NT2/D1 (cell line): ENCODE measurements around the gene CD274.
A peak's percentile ranks its signal among the peaks of the same experiment; 100 is the strongest.
"Not testable (repeated sequence)": the region's sequence is repeated elsewhere in the genome, so short reads cannot be mapped to it uniquely, and the experiment has no call there.

Source experiments
- DNase-seq: peaks from one replicate; pipeline ENCODE4 v3.0.0-alpha.2; 2011; ENCODE audit warnings: low read depth, low spot score
- H3K27me3 ChIP-seq: 2 replicates; pipeline ENCODE4 v1.6.0; 2011; ENCODE audit warnings: mild to moderate bottlenecking; ENCODE audit not compliant: insufficient read length, insufficient read depth
- H3K36me3 ChIP-seq: 2 replicates; pipeline ENCODE4 v1.6.1; 2011; ENCODE audit warnings: mild to moderate bottlenecking, low read length, mixed read lengths; ENCODE audit not compliant: insufficient read depth, insufficient read length
- H3K4me1 ChIP-seq: 2 replicates; pipeline ENCODE4 v1.5.1; 2011; ENCODE audit not compliant: insufficient read depth, insufficient read length
- H3K4me3 ChIP-seq: 2 replicates; pipeline ENCODE4 v1.5.1; 2011; ENCODE audit warnings: low read depth; ENCODE audit not compliant: insufficient read length
- H3K9ac ChIP-seq: 2 replicates; pipeline ENCODE4 v1.6.0; 2011; ENCODE audit warnings: low read depth; ENCODE audit not compliant: insufficient read length
- H3K9me3 ChIP-seq: 2 replicates; pipeline ENCODE4 v1.5.1; 2011; ENCODE audit warnings: mild to moderate bottlenecking, low read length; ENCODE audit not compliant: insufficient read depth
- SUZ12 ChIP-seq: IDR thresholded peaks from 2 replicates; pipeline ENCODE4 v1.6.1; 2011; ENCODE audit not compliant: insufficient read length, insufficient read depth; ENCODE audit errors: extremely low read depth
- YY1 ChIP-seq: IDR thresholded peaks from 2 replicates; pipeline ENCODE4 v1.6.1; 2011; ENCODE audit not compliant: insufficient read length, insufficient read depth
- ZNF274 ChIP-seq: IDR thresholded peaks from 2 replicates; pipeline ENCODE4 v1.6.1; 2011; ENCODE audit warnings: mild to moderate bottlenecking, low read depth, low read length

The CD274 gene

DNA sequence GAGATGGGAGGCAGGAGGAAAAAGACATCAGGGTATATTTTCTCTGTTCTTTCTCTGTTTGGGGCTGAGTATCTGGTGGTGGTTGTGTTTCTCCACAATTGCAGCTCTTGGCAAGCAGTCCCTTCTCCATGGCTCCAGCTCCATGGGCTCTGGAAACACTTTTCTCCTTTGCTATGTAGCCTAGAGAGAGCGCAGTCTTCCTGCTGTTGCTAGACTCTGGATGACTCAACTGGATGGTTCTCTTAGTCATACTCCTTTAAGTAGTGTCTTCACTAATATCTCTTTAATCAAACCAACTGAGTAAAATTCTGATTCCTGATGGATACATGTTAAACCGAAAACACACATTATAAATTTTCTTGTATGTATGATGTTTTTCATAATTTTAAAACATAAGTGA lies 9.3 kb upstream of the CD274 start:
- H3K27me3 ChIP-seq, result no peaks in the 10 kb centered on the region
- peaks cover 8% of the 10 kb centered on the region for H3K9me3 ChIP-seq
- no peak for DNase-seq
- TF ChIP-seq SUZ12 (no peak), YY1 (no peak), ZNF274 (no peak)
- no peak overlapping the region for H3K9ac ChIP-seq
- H3K4me3 ChIP-seq, result no peak overlapping the region
- H3K36me3 ChIP-seq, result peaks cover 6% of the 10 kb centered on the region
- no peaks in the 10 kb centered on the region for H3K4me1 ChIP-seq

DNA sequence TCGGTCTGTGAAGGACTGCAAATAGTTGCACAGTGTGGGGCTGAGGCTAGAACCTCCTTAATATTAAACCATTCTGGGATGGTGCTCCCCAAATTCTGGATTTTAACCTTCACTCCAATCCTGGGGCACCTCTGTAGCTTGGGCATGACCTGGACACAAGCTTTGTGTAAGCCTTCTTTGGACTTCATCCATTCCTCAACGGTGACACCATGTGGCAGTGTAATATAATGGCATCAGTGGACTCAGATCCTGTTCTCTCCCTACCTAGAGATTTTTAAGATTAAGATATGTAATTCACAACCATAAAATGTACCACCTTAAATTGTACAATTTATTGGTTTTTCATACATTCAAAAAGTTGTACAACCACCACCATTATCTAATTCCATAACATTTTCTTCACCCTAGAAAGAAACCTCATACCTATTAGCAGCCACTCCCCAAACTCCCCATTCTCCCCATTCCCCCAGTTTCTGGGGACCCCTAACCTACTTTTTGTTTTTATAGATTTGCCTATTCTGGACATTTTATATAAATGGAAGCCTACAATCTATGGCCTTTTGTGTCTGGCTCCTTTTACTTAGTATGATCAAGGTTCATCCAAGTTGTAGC lies 7.8 kb upstream of the CD274 start:
- Histone ChIP-seq H3K4me3 (no peak overlapping the region), H3K36me3 (no peaks in the 10 kb centered on the region), H3K9me3 (no peaks in the 10 kb centered on the region), H3K9ac (no peak overlapping the region), H3K4me1 (no peaks in the 10 kb centered on the region), H3K27me3 (no peaks in the 10 kb centered on the region)
- TF ChIP-seq ZNF274 (no peak), SUZ12 (no peak), YY1 (no peak)
- DNase-seq, result peak; percentile 38

- no peak for DNase-seq
- no peaks in the 10 kb centered on the region for H3K4me1 ChIP-seq
- no peak for TF ChIP-seq SUZ12
- TF ChIP-seq ZNF274, result no peak
- TF ChIP-seq YY1, result no peak
- no peaks in the 10 kb centered on the region for H3K9me3 ChIP-seq
- no peak overlapping the region for H3K9ac ChIP-seq
- H3K27me3 ChIP-seq, result no peaks in the 10 kb centered on the region
- no peak overlapping the region for H3K4me3 ChIP-seq
- no peaks in the 10 kb centered on the region for H3K36me3 ChIP-seq
Observed at GRCh38 chr9:5443850-5444249, 6.5 kb upstream of the CD274 start.

DNA sequence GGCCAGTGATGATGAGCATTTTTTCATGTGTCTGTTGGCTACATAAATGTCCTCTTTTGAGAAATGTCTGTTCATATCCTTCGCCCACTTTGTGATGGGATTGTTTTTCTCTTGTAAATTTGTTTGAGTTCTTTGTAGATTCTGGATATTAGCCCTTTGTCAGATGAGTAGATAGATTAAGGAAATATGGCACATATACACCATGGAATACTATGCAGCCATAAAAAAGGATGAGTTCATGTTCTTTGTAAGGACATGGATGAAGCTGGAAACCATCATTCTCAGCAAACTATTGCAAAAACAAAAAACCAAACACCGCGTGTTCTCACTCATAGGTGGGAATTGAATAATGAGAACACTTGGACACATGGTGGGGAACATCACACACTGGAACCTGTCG lies 5.2 kb upstream of the CD274 start:
- not testable (repeated sequence) for H3K4me3 ChIP-seq, H3K9ac ChIP-seq, H3K9me3 ChIP-seq, H3K4me1 ChIP-seq, H3K36me3 ChIP-seq, DNase-seq
- H3K27me3 ChIP-seq, result peaks cover 10% of the 10 kb centered on the region

- H3K4me1 ChIP-seq, result no peaks in the 10 kb centered on the region
- H3K4me3 ChIP-seq, result no peak overlapping the region
- H3K9me3 ChIP-seq, result no peaks in the 10 kb centered on the region
- H3K9ac ChIP-seq, result no peak overlapping the region
- peaks cover 10% of the 10 kb centered on the region for H3K27me3 ChIP-seq
- no peak for DNase-seq
- no peaks in the 10 kb centered on the region for H3K36me3 ChIP-seq
- TF ChIP-seq ZNF274 (no peak), YY1 (no peak), SUZ12 (no peak)
Observed at GRCh38 chr9:5445886-5446285, 4.5 kb upstream of the CD274 start.

DNA sequence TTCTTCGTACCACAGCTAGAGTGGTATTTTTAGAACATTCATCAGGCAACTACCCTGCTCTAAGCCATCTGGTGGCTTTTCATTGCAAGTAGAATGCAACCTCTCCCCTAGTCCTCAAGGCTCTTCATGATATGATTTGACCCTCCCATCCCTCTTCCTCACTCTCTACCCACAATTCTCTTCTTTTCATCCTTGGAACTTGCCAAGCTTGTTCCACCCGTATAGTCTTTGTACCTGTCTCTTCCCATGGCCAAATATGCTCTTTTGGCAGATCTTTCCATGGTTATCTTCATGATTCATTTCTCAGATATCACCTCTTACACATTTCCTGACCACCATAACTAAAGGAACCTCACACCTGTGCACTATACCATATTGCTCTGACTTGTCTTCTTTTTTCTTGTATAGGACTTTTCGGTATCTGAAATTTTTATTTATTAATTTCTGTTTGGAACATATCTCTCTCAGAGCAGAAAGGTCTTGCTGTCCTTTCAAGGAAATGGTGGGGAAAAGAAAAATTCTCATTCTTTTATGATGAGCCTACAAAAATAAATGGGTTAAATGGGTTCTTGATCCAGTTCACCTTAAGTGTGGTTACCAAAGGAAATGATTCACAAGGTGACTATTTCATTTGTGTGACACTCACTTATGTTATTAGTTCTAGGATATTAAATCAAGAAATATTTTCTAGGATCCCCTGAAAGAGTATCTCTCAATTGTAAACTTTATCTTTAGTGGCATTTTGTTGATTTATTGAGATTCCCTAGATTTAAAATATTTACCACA lies 3.7 kb upstream of the CD274 start:
- Histone ChIP-seq H3K36me3 (no peaks in the 10 kb centered on the region), H3K4me3 (no peak overlapping the region), H3K4me1 (no peaks in the 10 kb centered on the region), H3K9ac (no peak overlapping the region), H3K9me3 (no peaks in the 10 kb centered on the region), H3K27me3 (peaks cover 10% of the 10 kb centered on the region)
- no peak for TF ChIP-seq ZNF274
- no peak for TF ChIP-seq SUZ12
- no peak for TF ChIP-seq YY1
- no peak for DNase-seq

DNA sequence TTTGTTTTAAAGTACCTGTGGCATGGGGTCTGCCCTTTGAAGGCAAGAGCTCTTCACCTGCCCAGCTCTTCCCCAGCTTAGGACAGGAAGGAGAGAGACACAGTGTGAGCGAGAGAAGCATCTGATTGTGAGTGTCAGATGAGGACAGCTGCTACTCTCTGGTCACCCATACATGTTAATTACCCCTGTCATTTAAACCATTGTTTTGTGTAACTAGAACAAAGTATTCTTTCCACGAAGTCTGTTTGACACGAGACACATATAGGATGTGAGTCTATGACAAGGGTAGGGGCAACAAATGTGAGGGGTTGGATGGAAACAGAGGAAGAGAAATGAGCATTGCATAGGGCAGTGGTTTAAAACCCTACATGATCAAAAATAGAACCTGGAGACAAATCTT lies 3.0 kb upstream of the CD274 start:
- no peak for DNase-seq
- Histone ChIP-seq H3K9ac (no peak overlapping the region), H3K27me3 (peaks cover 10% of the 10 kb centered on the region), H3K36me3 (no peaks in the 10 kb centered on the region), H3K9me3 (no peaks in the 10 kb centered on the region), H3K4me3 (no peak overlapping the region), H3K4me1 (no peaks in the 10 kb centered on the region)
- TF ChIP-seq YY1, result no peak
- no peak for TF ChIP-seq ZNF274
- TF ChIP-seq SUZ12, result no peak
